GM12878 (cell line): Measurements from ENCODE around the gene FAM50A. TPM values are rescaled to one million over a fixed set of nuclear protein-coding genes. Genes with fewer than 3 reads are reported as not detected.

Experiments used
- ATF7 ChIP-seq: fragments of 450-650 bp; IDR thresholded peaks from 2 replicates; pipeline ENCODE4 v1.6.1; 2016; ENCODE audit warnings: low read depth, mild to moderate bottlenecking
- BCL11A ChIP-seq: IDR thresholded peaks from 2 replicates; pipeline ENCODE4 v1.6.1; 2011; ENCODE audit warnings: low read depth, low read length
- CHD2 ChIP-seq: IDR thresholded peaks from 2 replicates; pipeline ENCODE4 v1.6.1; 2011; ENCODE audit warnings: low read depth, low read length, improper control_type of control experiment, borderline replicate concordance
- ESRRA ChIP-seq: IDR thresholded peaks from 2 replicates; pipeline ENCODE4 v1.6.1; 2012; ENCODE audit warnings: mild to moderate bottlenecking, low read length, improper control_type of control experiment
- FOS ChIP-seq: IDR thresholded peaks from 3 replicates; pipeline ENCODE4 v1.6.1; 2011; ENCODE audit warnings: borderline replicate concordance; ENCODE audit not compliant: insufficient read length; ENCODE audit errors: extremely low read depth
- GABPA ChIP-seq: IDR thresholded peaks from 2 replicates; pipeline ENCODE4 v1.6.1; 2014; ENCODE audit warnings: antibody characterized with exemption, low read depth, mild to moderate bottlenecking, inconsistent platforms
- HCFC1 ChIP-seq: fragments of 150-350 bp; IDR thresholded peaks from 2 replicates; pipeline ENCODE4 v1.6.1; 2014; ENCODE audit warnings: low read length
- HDAC2 ChIP-seq: fragments of 200-600 bp; sonication (generic); IDR thresholded peaks from 2 replicates; pipeline ENCODE4 v1.6.1; 2017
- HDGF ChIP-seq: fragments of 450-650 bp; IDR thresholded peaks from 2 replicates; pipeline ENCODE4 v1.6.1; 2016; ENCODE audit warnings: antibody characterized with exemption
- IRF4 ChIP-seq: IDR thresholded peaks from 2 replicates; pipeline ENCODE4 v1.6.1; 2011; ENCODE audit warnings: low read depth, low read length
- JUND ChIP-seq: IDR thresholded peaks from 2 replicates; pipeline ENCODE4 v1.6.1; 2012; ENCODE audit warnings: low read depth, mild to moderate bottlenecking, low read length, improper control_type of control experiment, moderate library complexity
- NR2F1 ChIP-seq: fragments of 450-650 bp; conservative IDR thresholded peaks from 2 replicates; pipeline ENCODE4 v1.6.1; 2017; ENCODE audit warnings: mild to moderate bottlenecking
- PAX5 ChIP-seq: IDR thresholded peaks from 2 replicates; pipeline ENCODE4 v1.6.1; 2011; ENCODE audit warnings: low read depth, low read length, borderline replicate concordance
- PML ChIP-seq: IDR thresholded peaks from 2 replicates; pipeline ENCODE4 v1.6.1; 2012; ENCODE audit warnings: low read length, inconsistent platforms
- PRDM15 ChIP-seq: fragments of 450-650 bp; formaldehyde crosslinking; IDR thresholded peaks from 2 replicates; pipeline ENCODE4 v1.4.0; 2020; ENCODE audit warnings: mild to moderate bottlenecking, moderate library complexity
- RBBP5 ChIP-seq: fragments of 200-600 bp; sonication (generic); conservative IDR thresholded peaks from 2 replicates; pipeline ENCODE4 v1.6.1; 2016
- REST ChIP-seq: IDR thresholded peaks from 2 replicates; pipeline ENCODE4 v1.6.1; 2012; ENCODE audit warnings: mild to moderate bottlenecking, low read depth, low read length
- RUNX3 ChIP-seq: IDR thresholded peaks from 2 replicates; pipeline ENCODE4 v1.6.1; 2012; ENCODE audit warnings: low read length, inconsistent platforms
- SIX5 ChIP-seq: IDR thresholded peaks from 2 replicates; pipeline ENCODE4 v1.6.1; 2011; ENCODE audit warnings: mild to moderate bottlenecking, low read depth, low read length, moderate library complexity; ENCODE audit not compliant: severe bottlenecking
- SMAD1 ChIP-seq: fragments of 450-650 bp; IDR thresholded peaks from 2 replicates; pipeline ENCODE4 v1.6.1; 2018; ENCODE audit warnings: mild to moderate bottlenecking, low read depth; ENCODE audit not compliant: partially characterized antibody
- SMC3 ChIP-seq: IDR thresholded peaks from 2 replicates; pipeline ENCODE4 v1.6.1; 2011; ENCODE audit warnings: low read length, improper control_type of control experiment, borderline replicate concordance
- STAT1 ChIP-seq: fragments of 450-650 bp; conservative IDR thresholded peaks from 2 replicates; pipeline ENCODE4 v1.6.1; 2014; ENCODE audit warnings: antibody characterized with exemption, mild to moderate bottlenecking
- STAT3 ChIP-seq: IDR thresholded peaks from 2 replicates; pipeline ENCODE4 v1.6.1; 2011; ENCODE audit warnings: low read depth, low read length, improper control_type of control experiment
- TCF7 ChIP-seq: IDR thresholded peaks from 2 replicates; pipeline ENCODE4 v1.6.1; 2014; ENCODE audit warnings: antibody characterized with exemption, borderline replicate concordance
- USF2 ChIP-seq: IDR thresholded peaks from 2 replicates; pipeline ENCODE4 v1.6.1; 2011; ENCODE audit warnings: low read depth, low read length, improper control_type of control experiment, borderline replicate concordance
- polyA plus RNA-seq, 11 experiments: library from polyadenylated mRNA; depleted of rRNA in 4 of 11; unstranded in 6 of 11; stranded (reverse) in 5 of 11; fragments of >200 nt; fragmentation: Nextera tagmentation in 4 of 11; fragmentation: Illumina TruSeq in 1 of 11; extraction: Ambion mirVana in 4 of 11; extraction: Trizol in 1 of 11; gene quantifications; 1 replicate in 1 of 11; 2 replicates in 10 of 11; pipeline versions ENCODE4 v1.2.1 to v1.2.3, GENCODE V29; 2011 to 2016; ENCODE audit warnings: inconsistent platforms in 2 of 11, missing spikeins in 2 of 11, low read depth in 1 of 11
- total RNA-seq, 4 experiments: library from RNA; depleted of rRNA in 3 of 4; stranded (reverse); fragments of >200 nt in 3 of 4; fragmentation: Illumina TruSeq in 1 of 4; extraction: Trizol in 1 of 4; gene quantifications; 2 replicates each; pipeline versions ENCODE4 v1.2.1 to v1.2.3, GENCODE V29; 2013 to 2021

Gene FAM50A
- total and polyA plus RNA-seq, 10 of the 15 experiments (the other 5 are each of a cell fraction or from before 2014, with no cell fraction given): 4.2 to 46.7 (median 34.6) TPM

GRCh38 chrX:154397888-154398667 lies 45.9 kb upstream of the FAM50A start, which contains the start of gene RPL10 (continued):
- no peak for TF ChIP-seq PRDM15 (CRISPR knock-in tag)
- TF ChIP-seq FOS: no peak
- peak; percentile 62; the same call in 1 of the 2 replicates for TF ChIP-seq CHD2
- no peak for TF ChIP-seq TCF7
- TF ChIP-seq GABPA: peak; percentile 28; the same call in 1 of the 2 replicates
- TF ChIP-seq ESRRA: no peak
- no peak for TF ChIP-seq JUND
- TF ChIP-seq SIX5: no peak
- no peak for TF ChIP-seq RBBP5
- TF ChIP-seq RUNX3: peak; percentile 64
- TF ChIP-seq HDGF: no peak
- peak; percentile 67 for TF ChIP-seq ATF7
- TF ChIP-seq USF2: no peak; the same call in 1 of the 2 replicates
- TF ChIP-seq STAT3: no peak
- no peak; the same call in 1 of the 2 replicates for TF ChIP-seq REST
- TF ChIP-seq SMC3: no peak
- TF ChIP-seq PAX5: 0 out of 2 replicates have a peak, but pooled peaks have one; percentile 29
- peak; percentile 93 for TF ChIP-seq SMAD1
- TF ChIP-seq HDAC2: no peak
- TF ChIP-seq NR2F1: no peak
- peak; percentile 99 for TF ChIP-seq PML
- no peak; the same call in 1 of the 2 replicates for TF ChIP-seq STAT1
- TF ChIP-seq BCL11A: no peak
- TF ChIP-seq IRF4: 0 out of 2 replicates have a peak, but pooled peaks have one; percentile 7
- peak; percentile 56 for TF ChIP-seq HCFC1
